Peyer's patch (tissue), 4 donors: ENCODE measurements around the gene DGKI. TPM values are rescaled to one million over a fixed set of nuclear protein-coding genes. Genes with fewer than 3 reads are reported as not detected.

Experiments
- DNase-seq, 3 donors: peaks; one replicate each; pipeline ENCODE4 v3.0.0-alpha.2; 2017 to 2019
- H3K27ac ChIP-seq, 4 donors: fragments of 200-600 bp; sonication (generic); one replicate each; pipeline ENCODE4 v1.5.1; 2016 to 2019
- H3K27me3 ChIP-seq, 2 donors: fragments of 200-600 bp; sonication (generic); one replicate each; pipeline ENCODE4 v1.5.1; 2019
- H3K36me3 ChIP-seq, 3 donors: fragments of 200-600 bp; sonication (generic); one replicate each; pipeline ENCODE4 v1.5.1; 2016 to 2019
- H3K4me1 ChIP-seq, 4 donors: fragments of 200-600 bp; sonication (generic); one replicate each; pipeline ENCODE4 v1.5.1; 2016 to 2019
- H3K4me3 ChIP-seq, 4 donors: fragments of 200-600 bp; sonication (generic); 1 replicate in 3 of 4; 2 replicates in 1 of 4; pipeline ENCODE4 v1.5.1; 2016 to 2019; ENCODE audit warnings: mild to moderate bottlenecking in 1 of 4
- H3K9me3 ChIP-seq, 4 donors: fragments of 200-600 bp; sonication (generic); one replicate each; pipeline ENCODE4 v1.5.1; 2016 to 2019; ENCODE audit warnings: mild to moderate bottlenecking in 1 of 4
- CTCF ChIP-seq, 6 experiments: fragments of 450-650 bp in 4 of 6; fragments of 200-600 bp in 2 of 6; sonication (generic) in 1 of 6; IDR thresholded peaks; one replicate each; pipeline ENCODE4 v1.5.1; 2017 to 2019; ENCODE audit warnings: antibody characterized with exemption in 6 of 6, mild to moderate bottlenecking in 3 of 6, moderate library complexity in 1 of 6
- POLR2A ChIP-seq, 2 donors: fragments of 450-650 bp; IDR thresholded peaks; one replicate each; pipeline ENCODE4 v1.5.1; 2017; ENCODE audit warnings: antibody characterized with exemption in 2 of 2, mild to moderate bottlenecking in 2 of 2, moderate library complexity in 2 of 2
- small RNA-seq, 2 donors: library from RNA; depleted of rRNA; stranded (forward); fragments of <200 nt; gene quantifications; one replicate each; pipeline ENCODE3, GENCODE V24; 2016
- total RNA-seq, 4 donors: library from RNA; depleted of rRNA; stranded (reverse); fragments of >200 nt; gene quantifications; one replicate each; pipeline ENCODE4 v1.1.0, GENCODE V29; 2016

DGKI gene
- total RNA-seq, 4 donors from 2014 or later = 0.19 to 0.40 (median 0.35) TPM; not detected in 1

- DNase-seq = no peak
- no peaks in the 10 kb centered on the region for H3K27me3 ChIP-seq
- H3K4me3 ChIP-seq = peak within 1 kb of the TSS in 3 of 4 donors; percentile 1 to 37 (median 10)
- no peaks in the 10 kb centered on the region for H3K4me1 ChIP-seq
- H3K36me3 ChIP-seq = no peaks in the 10 kb centered on the region
- TF ChIP-seq POLR2A (IDR thresholded peaks at IDR 0.05) = no peak
- TF ChIP-seq CTCF (IDR thresholded peaks at IDR 0.05) = no peak
- H3K27ac ChIP-seq = no peak within 1 kb of the TSS
- H3K9me3 ChIP-seq = no peaks in the 10 kb centered on the region
Measured at GRCh38 chr7:137343281-137343841, 503.4 kb downstream of the DGKI start, which contains the start of gene PTN. Gene PTN (minus strand): TSS chr7:137343733. CDS start chr7:137254973, 88,760 bp downstream.

GRCh38 chr7:137342828-137343261, 503.9 kb downstream of the DGKI start:
- Histone ChIP-seq H3K4me3 (peak overlapping the region in 1 of 4 donors; percentile 37), H3K4me1 (no peaks in the 10 kb centered on the region), H3K36me3 (no peaks in the 10 kb centered on the region), H3K27ac (no peak overlapping the region), H3K27me3 (no peaks in the 10 kb centered on the region), H3K9me3 (peaks cover 0 to under 1% (median 0%) of the 10 kb centered on the region in 4 donors)
- no peak for TF ChIP-seq POLR2A (IDR thresholded peaks at IDR 0.05)
- DNase-seq = no peak

GRCh38 chr7:137342265-137342664, 504.5 kb downstream of the DGKI start:
- TF ChIP-seq CTCF (IDR thresholded peaks at IDR 0.05) (no peak), POLR2A (IDR thresholded peaks at IDR 0.05) (no peak)
- Histone ChIP-seq H3K27ac (no peak overlapping the region), H3K4me3 (no peak overlapping the region), H3K4me1 (no peaks in the 10 kb centered on the region), H3K27me3 (no peaks in the 10 kb centered on the region), H3K9me3 (peaks cover 0 to 2% (median 0%) of the 10 kb centered on the region in 4 donors), H3K36me3 (no peaks in the 10 kb centered on the region)
- no peak for DNase-seq

- DNase-seq = no peak
- Histone ChIP-seq H3K36me3 (no peaks in the 10 kb centered on the region), H3K9me3 (peaks cover 0 to 2% (median 0%) of the 10 kb centered on the region in 4 donors), H3K4me3 (no peak overlapping the region), H3K27me3 (no peaks in the 10 kb centered on the region), H3K27ac (no peak overlapping the region), H3K4me1 (no peaks in the 10 kb centered on the region)
- TF ChIP-seq CTCF (IDR thresholded peaks at IDR 0.05) = no peak
- no peak for TF ChIP-seq POLR2A (IDR thresholded peaks at IDR 0.05)
Measured at GRCh38 chr7:137337902-137338301, 508.9 kb downstream of the DGKI start.

- no peak overlapping the region for H3K4me3 ChIP-seq
- no peaks in the 10 kb centered on the region for H3K36me3 ChIP-seq
- no peak for TF ChIP-seq CTCF (IDR thresholded peaks at IDR 0.05)
- no peak for TF ChIP-seq POLR2A (IDR thresholded peaks at IDR 0.05)
- no peak for DNase-seq
- H3K27ac ChIP-seq = no peak overlapping the region
- H3K9me3 ChIP-seq = peaks cover 0 to 2% (median 0%) of the 10 kb centered on the region in 4 donors
- H3K27me3 ChIP-seq = no peaks in the 10 kb centered on the region
- H3K4me1 ChIP-seq = no peaks in the 10 kb centered on the region
Measured at GRCh38 chr7:137335814-137336213, 511.0 kb downstream of the DGKI start.

- Histone ChIP-seq H3K4me1 (no peaks in the 10 kb centered on the region), H3K4me3 (no peak overlapping the region), H3K9me3 (no peaks in the 10 kb centered on the region), H3K36me3 (no peaks in the 10 kb centered on the region), H3K27me3 (no peaks in the 10 kb centered on the region), H3K27ac (no peak overlapping the region)
- no peak for DNase-seq
- TF ChIP-seq POLR2A (IDR thresholded peaks at IDR 0.05) (no peak), CTCF (IDR thresholded peaks at IDR 0.05) (no peak)
Measured at GRCh38 chr7:137331378-137331777, 515.4 kb downstream of the DGKI start.

Small RNA genes within 50 kb of the gene (small RNA-seq; reads per million reads assigned to genes)
- gene AC090498.1 = 0 reads per million in 2 donors

Other genes with a start within 250 kb of the DGKI start
- gene CREB3L2, start 155.1 kb upstream of the DGKI start, total RNA-seq = 10 to 100 TPM; 20.6 to 42.7 (median 33.6) TPM
- gene AKR1D1, start 229.5 kb upstream of the DGKI start, total RNA-seq = not detected